Choroid plexus epithelial cell (primary cell): ENCODE results near the gene DDX59.

Experiments
- DNase-seq: peaks from one replicate; pipeline ENCODE4 v3.0.0-alpha.2; 2010; ENCODE audit warnings: low read depth
- H3K4me3 ChIP-seq: 2 replicates; pipeline ENCODE4 v1.5.1; 2011; ENCODE audit warnings: low read depth, mild to moderate bottlenecking, control low read depth, low read length, moderate library complexity
- TF ChIP-seq, protein P1 (sequence below): conservative IDR thresholded peaks from 2 replicates; pipeline ENCODE4 v1.5.1; 2011; ENCODE audit warnings: low read depth, mild to moderate bottlenecking, control low read depth, inconsistent platforms, low read length, moderate library complexity

The DDX59 gene

GRCh38 chr1:200684015-200684414, 14.3 kb upstream of the DDX59 start:
- no peak overlapping the region for H3K4me3 ChIP-seq
- TF ChIP-seq, protein P1, sequence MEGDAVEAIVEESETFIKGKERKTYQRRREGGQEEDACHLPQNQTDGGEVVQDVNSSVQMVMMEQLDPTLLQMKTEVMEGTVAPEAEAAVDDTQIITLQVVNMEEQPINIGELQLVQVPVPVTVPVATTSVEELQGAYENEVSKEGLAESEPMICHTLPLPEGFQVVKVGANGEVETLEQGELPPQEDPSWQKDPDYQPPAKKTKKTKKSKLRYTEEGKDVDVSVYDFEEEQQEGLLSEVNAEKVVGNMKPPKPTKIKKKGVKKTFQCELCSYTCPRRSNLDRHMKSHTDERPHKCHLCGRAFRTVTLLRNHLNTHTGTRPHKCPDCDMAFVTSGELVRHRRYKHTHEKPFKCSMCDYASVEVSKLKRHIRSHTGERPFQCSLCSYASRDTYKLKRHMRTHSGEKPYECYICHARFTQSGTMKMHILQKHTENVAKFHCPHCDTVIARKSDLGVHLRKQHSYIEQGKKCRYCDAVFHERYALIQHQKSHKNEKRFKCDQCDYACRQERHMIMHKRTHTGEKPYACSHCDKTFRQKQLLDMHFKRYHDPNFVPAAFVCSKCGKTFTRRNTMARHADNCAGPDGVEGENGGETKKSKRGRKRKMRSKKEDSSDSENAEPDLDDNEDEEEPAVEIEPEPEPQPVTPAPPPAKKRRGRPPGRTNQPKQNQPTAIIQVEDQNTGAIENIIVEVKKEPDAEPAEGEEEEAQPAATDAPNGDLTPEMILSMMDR = no peak
- no peak for DNase-seq

- no peak for DNase-seq
- TF ChIP-seq, protein P1 = no peak
- no peak overlapping the region for H3K4me3 ChIP-seq
Observed at GRCh38 chr1:200683298-200683697, 13.6 kb upstream of the DDX59 start.

DNA sequence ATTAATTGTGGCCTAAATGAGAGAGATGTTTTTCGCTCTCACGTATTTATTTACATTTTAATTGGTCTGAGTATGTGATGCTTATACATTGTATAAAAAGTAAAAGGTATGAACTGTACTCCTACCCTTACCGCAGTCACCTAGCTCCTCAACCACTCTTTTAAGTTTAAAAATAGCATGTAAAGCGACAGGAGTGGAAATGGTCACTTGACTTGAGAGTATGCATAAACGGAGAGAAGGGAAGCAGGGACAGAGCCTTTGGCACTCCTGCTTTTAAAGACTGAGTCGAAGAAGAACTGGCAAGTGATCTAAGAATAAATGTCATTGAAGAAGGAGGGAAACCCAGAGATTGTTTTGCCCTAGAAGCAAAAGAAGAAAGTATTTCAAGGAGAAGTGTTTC, 11.5 kb upstream of the DDX59 start:
- no peak overlapping the region for H3K4me3 ChIP-seq
- TF ChIP-seq, protein P1 = no peak
- DNase-seq = no peak

DNA sequence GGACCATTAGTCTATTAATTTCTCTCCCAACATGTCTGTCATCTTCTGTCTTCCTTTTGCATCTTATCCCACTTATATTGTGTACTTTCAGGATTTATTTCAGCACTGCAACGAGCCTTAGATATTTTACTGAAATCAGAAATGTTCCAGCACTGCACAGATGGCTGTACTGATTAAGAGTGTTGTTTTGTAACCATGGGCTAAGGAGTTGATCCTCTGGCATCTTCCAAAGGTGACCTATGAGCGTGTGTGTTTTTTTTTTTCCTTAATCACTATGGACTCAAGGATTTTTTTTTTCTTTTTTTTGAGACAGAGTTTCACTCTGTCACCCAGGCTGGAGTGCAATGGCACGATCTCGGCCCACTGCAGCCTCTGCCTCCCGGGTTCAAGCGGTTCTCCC, 7.1 kb upstream of the DDX59 start:
- DNase-seq = no peak
- TF ChIP-seq, protein P1 = no peak
- H3K4me3 ChIP-seq = no peak overlapping the region

DNA sequence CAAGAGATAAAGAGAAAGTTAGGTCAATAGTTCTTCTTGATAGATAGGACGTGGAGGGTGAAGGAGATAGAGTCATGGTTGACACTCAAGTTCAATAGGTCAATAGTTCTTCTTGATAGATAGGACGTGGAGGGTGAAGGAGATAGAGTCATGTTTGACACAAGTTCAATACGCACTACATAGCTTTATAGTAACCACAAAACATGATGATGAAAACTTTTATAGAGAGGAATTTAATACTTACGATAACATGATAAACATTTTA, 5.8 kb upstream of the DDX59 start:
- TF ChIP-seq, protein P1 = no peak
- no peak for DNase-seq
- H3K4me3 ChIP-seq = no peak overlapping the region

- TF ChIP-seq, protein P1 = no peak
- no peak overlapping the region for H3K4me3 ChIP-seq
Observed at GRCh38 chr1:200674838-200675587, 5.3 kb upstream of the DDX59 start.

More at GRCh38 chr1:200674838-200675587, 5.3 kb upstream of the DDX59 start:
- DNase-seq = no peak
